Right atrium auricular region (tissue), 2 donors: ENCODE data around the gene AGRN. TPM values are rescaled to one million over a fixed set of nuclear protein-coding genes. Genes with fewer than 3 reads are reported as not detected.

Experiments used
- DNase-seq: peaks from one replicate; pipeline ENCODE4 v3.0.0-alpha.2; 2019; ENCODE audit warnings: low spot score
- H3K27ac ChIP-seq, 2 donors: fragments of 200-600 bp; sonication (generic); 1 replicate in 1 of 2; 2 replicates in 1 of 2; pipeline ENCODE4 v1.5.1; 2016 to 2019
- H3K27me3 ChIP-seq, 2 donors: fragments of 200-600 bp; sonication (generic); one replicate each; pipeline versions ENCODE4 v1.5.1 to v1.6.0; 2017 to 2019
- H3K36me3 ChIP-seq: fragments of 200-600 bp; sonication (generic); one replicate; pipeline ENCODE4 v1.5.1; 2016
- H3K4me1 ChIP-seq, 2 donors: fragments of 200-600 bp; sonication (generic); one replicate each; pipeline versions ENCODE4 v1.5.1 to v1.6.0; 2017 to 2019
- H3K4me3 ChIP-seq, 2 donors: fragments of 200-600 bp; sonication (generic); 1 replicate in 1 of 2; 2 replicates in 1 of 2; pipeline ENCODE4 v1.5.1; 2017 to 2019; ENCODE audit warnings: mild to moderate bottlenecking in 1 of 2, moderate library complexity in 1 of 2
- H3K9me3 ChIP-seq, 2 donors: fragments of 200-600 bp; sonication (generic); one replicate each; pipeline ENCODE4 v1.5.1; 2019
- CTCF ChIP-seq, 2 donors: fragments of 200-600 bp; sonication (generic); IDR thresholded peaks; one replicate each; pipeline ENCODE4 v1.5.1; 2019; ENCODE audit warnings: antibody characterized with exemption in 2 of 2
- total RNA-seq, 2 donors: library from RNA; depleted of rRNA; stranded (reverse); fragments of >200 nt; gene quantifications; one replicate each; pipeline ENCODE4 v1.1.0, GENCODE V29; 2016

AGRN gene
- total RNA-seq, 2 donors from 2014 or later: 22.5 to 27.9 TPM

DNA sequence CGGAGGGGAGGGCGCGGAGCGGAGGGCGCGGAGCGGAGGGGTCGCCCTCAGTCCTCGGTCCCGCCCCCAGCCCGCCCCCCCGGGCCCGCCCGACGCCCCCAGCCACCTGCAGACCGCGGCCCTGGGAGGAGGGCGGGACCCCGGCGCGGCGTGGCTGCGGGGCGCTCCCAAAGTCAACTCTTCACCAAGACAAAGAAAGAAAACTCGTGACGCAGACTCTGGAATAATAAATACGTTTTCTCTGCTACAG lies 21.2 kb upstream of the AGRN start:
- TF ChIP-seq CTCF (IDR thresholded peaks at IDR 0.05): no peak
- peaks cover 0 to 41% of the 10 kb centered on the region in 2 donors for H3K4me1 ChIP-seq
- H3K9me3 ChIP-seq: no peaks in the 10 kb centered on the region
- no peaks in the 10 kb centered on the region for H3K27me3 ChIP-seq
- H3K36me3 ChIP-seq: no peaks in the 10 kb centered on the region
- H3K27ac ChIP-seq: peak overlapping the region; percentile 99
- no peak for DNase-seq
- H3K4me3 ChIP-seq: peak overlapping the region; percentile 80 to 81

GRCh38 chr1:998995-999724 lies 20.8 kb upstream of the AGRN start:
- Histone ChIP-seq H3K27ac (peak overlapping the region; percentile 99), H3K36me3 (no peaks in the 10 kb centered on the region), H3K4me1 (peaks cover 0 to 43% of the 10 kb centered on the region in 2 donors), H3K4me3 (peak overlapping the region; percentile 80 to 81), H3K27me3 (no peaks in the 10 kb centered on the region), H3K9me3 (no peaks in the 10 kb centered on the region)
- TF ChIP-seq CTCF (IDR thresholded peaks at IDR 0.05): no peak
- DNase-seq: no peak

DNA sequence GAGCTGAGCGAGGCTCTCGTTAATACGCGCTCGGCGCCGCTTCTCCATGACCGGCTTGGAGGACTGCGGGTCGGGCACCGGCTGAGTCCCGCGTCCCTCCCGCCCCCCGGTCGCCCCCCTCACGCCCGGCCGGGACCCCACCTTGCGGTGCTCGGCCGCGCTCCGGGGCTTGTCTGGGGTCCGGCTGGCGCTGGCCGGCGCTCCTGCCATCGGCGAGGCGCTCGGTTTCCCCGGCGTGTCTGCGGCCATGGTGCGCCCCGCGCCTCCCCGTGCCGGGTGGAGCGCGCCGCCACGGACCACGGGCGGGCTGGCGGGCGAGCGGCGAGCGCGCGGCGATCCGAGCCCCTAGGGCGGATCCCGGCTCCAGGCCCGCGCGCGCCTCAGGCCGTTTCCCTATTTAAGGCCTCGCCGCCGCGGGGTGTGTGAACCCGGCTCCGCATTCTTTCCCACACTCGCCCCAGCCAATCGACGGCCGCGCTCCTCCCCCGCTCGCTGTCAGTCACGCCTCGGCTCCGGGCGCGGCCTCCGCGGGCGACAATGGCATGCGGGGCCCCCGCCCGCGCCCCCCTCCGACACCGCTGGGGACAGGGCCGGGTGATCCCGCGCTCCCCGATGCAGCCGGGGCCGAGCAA lies 20.1 kb upstream of the AGRN start, which contains the start of gene HES4:
HES4 (minus strand) TSS at position 373 of the 632 bp plus-strand sequence; CDS start at position 249, 124 bp downstream.
- DNase-seq: peak; percentile 96
- TF ChIP-seq CTCF (IDR thresholded peaks at IDR 0.05): no peak
- Histone ChIP-seq H3K4me3 (peak within 1 kb of the TSS; percentile 80 to 81), H3K36me3 (no peaks in the 10 kb centered on the region), H3K27ac (peak within 1 kb of the TSS; percentile 99), H3K27me3 (no peaks in the 10 kb centered on the region), H3K4me1 (peaks cover 0 to 49% of the 10 kb centered on the region in 2 donors), H3K9me3 (no peaks in the 10 kb centered on the region)

DNA sequence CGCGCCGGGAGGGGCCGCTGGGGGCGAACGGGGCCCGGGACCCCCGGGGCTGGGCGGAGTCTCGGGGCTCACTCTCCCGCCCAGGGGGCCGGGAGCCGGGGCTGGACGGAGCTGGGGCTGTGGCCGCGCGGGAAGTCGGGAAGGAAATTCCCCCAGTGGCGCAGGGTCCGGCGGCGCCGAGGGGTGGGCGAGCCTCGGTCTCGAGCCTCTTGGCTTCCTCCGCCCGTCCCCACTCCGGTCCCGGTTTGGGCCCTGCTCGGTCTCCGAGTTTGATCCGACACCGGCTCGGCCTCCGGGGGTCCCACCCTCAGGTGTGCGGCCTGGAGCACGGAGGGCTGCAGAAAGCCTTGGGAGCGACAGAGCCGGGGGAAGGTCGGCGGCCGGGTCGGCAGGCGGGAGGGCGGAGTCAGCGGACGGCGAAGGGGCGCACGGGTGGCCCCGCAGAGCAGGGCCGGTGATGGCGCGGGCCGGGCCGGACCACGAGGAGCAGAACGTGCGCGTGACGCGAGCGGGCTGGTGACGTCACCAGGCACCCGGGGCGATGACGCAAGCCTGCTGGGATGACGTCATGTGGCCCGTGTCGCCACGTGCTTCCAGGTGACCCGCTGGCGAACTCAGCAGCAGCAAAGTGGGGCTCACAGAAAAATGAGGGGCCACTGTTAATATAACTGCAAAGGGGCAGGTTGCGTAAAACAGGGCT lies 19.4 kb upstream of the AGRN start:
- Histone ChIP-seq H3K27me3 (no peaks in the 10 kb centered on the region), H3K4me1 (peaks cover 0 to 56% of the 10 kb centered on the region in 2 donors)

More for the DNA sequence above, 19.4 kb upstream of the AGRN start:
- Histone ChIP-seq H3K27ac (peak overlapping the region; percentile 99), H3K9me3 (no peaks in the 10 kb centered on the region), H3K36me3 (no peaks in the 10 kb centered on the region), H3K4me3 (peak overlapping the region; percentile 80 to 81)
- no peak for TF ChIP-seq CTCF (IDR thresholded peaks at IDR 0.05)
- DNase-seq: peak; percentile 86
